Ovary (tissue), 3 donors: ENCODE measurements around the gene ENTR1.

Source experiments
- CTCF ChIP-seq, 3 donors: fragments of 450-650 bp in 2 of 3; fragments of 200-600 bp in 1 of 3; IDR thresholded peaks; one replicate each; pipeline versions ENCODE4 v1.5.1 to v1.8.0; 2016 to 2022; ENCODE audit warnings: antibody characterized with exemption in 3 of 3, mild to moderate bottlenecking in 1 of 3
- POLR2A ChIP-seq: fragments of 450-650 bp; IDR thresholded peaks from one replicate; pipeline ENCODE4 v1.6.1; 2017; ENCODE audit warnings: antibody characterized with exemption, mild to moderate bottlenecking, moderate library complexity
- donor health status: DM: no; HTN: no; CAD: no.

GRCh38 chr9:136370037-136370436, 40.4 kb downstream of the ENTR1 start:
- no peak for TF ChIP-seq CTCF (IDR thresholded peaks at IDR 0.05)
- no peak for TF ChIP-seq POLR2A
